ENCODE measurements around the gene SNRPA1.

The SNRPA1 gene

GRCh38 chr15:101327147-101327740 is 32.2 kb upstream of the SNRPA1 start:
- TF ChIP-seq TEAD4 (IDR thresholded peaks at IDR 0.05), result no peak
- TF ChIP-seq EP300 (IDR thresholded peaks at IDR 0.05; ENCODE audit: borderline replicate concordance), result no peak
- no peak for TF ChIP-seq USF1 (IDR thresholded peaks at IDR 0.05)
- TF ChIP-seq EGR1 (IDR thresholded peaks at IDR 0.05), result no peak
- TF ChIP-seq YY1 (IDR thresholded peaks at IDR 0.05; ENCODE audit: low read depth), result no peak
- no peak for TF ChIP-seq CREB1 (IDR thresholded peaks at IDR 0.05; ENCODE audit: low read depth)
- no peak for TF ChIP-seq REST (IDR thresholded peaks at IDR 0.05; ENCODE audit: low read depth)
- no peak for TF ChIP-seq MAX (IDR thresholded peaks at IDR 0.05)
- no peak for TF ChIP-seq CEBPB (IDR thresholded peaks at IDR 0.05)
- no peak for TF ChIP-seq FOXM1 (IDR thresholded peaks at IDR 0.05; ENCODE audit: borderline replicate concordance, low read depth)
- no peak for TF ChIP-seq ZBTB7A (IDR thresholded peaks at IDR 0.05; ENCODE audit: low read depth)
- no peak for TF ChIP-seq TCF12 (IDR thresholded peaks at IDR 0.05; ENCODE audit: low read depth)
- TF ChIP-seq RAD21 (IDR thresholded peaks at IDR 0.05; ENCODE audit: low read depth), result no peak
- no peak for TF ChIP-seq TAF1 (IDR thresholded peaks at IDR 0.05; ENCODE audit: low read depth)
- no peak for TF ChIP-seq NFIC (IDR thresholded peaks at IDR 0.05)

GRCh38 chr15:101326462-101327146 is 31.6 kb upstream of the SNRPA1 start:
- TF ChIP-seq ZBTB7A (IDR thresholded peaks at IDR 0.05; ENCODE audit: low read depth) (no peak), FOXM1 (IDR thresholded peaks at IDR 0.05; ENCODE audit: borderline replicate concordance, low read depth) (no peak), TEAD4 (IDR thresholded peaks at IDR 0.05) (no peak), CREB1 (IDR thresholded peaks at IDR 0.05; ENCODE audit: low read depth) (no peak), MAX (IDR thresholded peaks at IDR 0.05) (no peak), YY1 (IDR thresholded peaks at IDR 0.05; ENCODE audit: low read depth) (no peak), TCF12 (IDR thresholded peaks at IDR 0.05; ENCODE audit: low read depth) (no peak), TAF1 (IDR thresholded peaks at IDR 0.05; ENCODE audit: low read depth) (no peak), EGR1 (IDR thresholded peaks at IDR 0.05) (no peak), USF1 (IDR thresholded peaks at IDR 0.05) (no peak), CEBPB (IDR thresholded peaks at IDR 0.05) (no peak)

GRCh38 chr15:101326026-101326315 is 30.9 kb upstream of the SNRPA1 start:
- TF ChIP-seq YY1 (IDR thresholded peaks at IDR 0.05; ENCODE audit: low read depth) (no peak), EP300 (IDR thresholded peaks at IDR 0.05; ENCODE audit: borderline replicate concordance) (no peak), TAF1 (IDR thresholded peaks at IDR 0.05; ENCODE audit: low read depth) (no peak), RAD21 (IDR thresholded peaks at IDR 0.05; ENCODE audit: low read depth) (no peak), TEAD4 (IDR thresholded peaks at IDR 0.05) (no peak)

- TF ChIP-seq TAF1 (IDR thresholded peaks at IDR 0.05; ENCODE audit: low read depth) (no peak), YY1 (IDR thresholded peaks at IDR 0.05; ENCODE audit: low read depth) (no peak), TEAD4 (IDR thresholded peaks at IDR 0.05) (no peak), REST (IDR thresholded peaks at IDR 0.05; ENCODE audit: low read depth) (no peak)
Observed at GRCh38 chr15:101325263-101326025, 30.4 kb upstream of the SNRPA1 start.

- no peak for TF ChIP-seq TAF1 (IDR thresholded peaks at IDR 0.05; ENCODE audit: low read depth)
- TF ChIP-seq FOXM1 (IDR thresholded peaks at IDR 0.05; ENCODE audit: borderline replicate concordance, low read depth), result no peak
- no peak for TF ChIP-seq RAD21 (IDR thresholded peaks at IDR 0.05; ENCODE audit: low read depth)
- TF ChIP-seq NFIC (IDR thresholded peaks at IDR 0.05), result no peak
- TF ChIP-seq CEBPB (IDR thresholded peaks at IDR 0.05), result no peak
- TF ChIP-seq EP300 (IDR thresholded peaks at IDR 0.05; ENCODE audit: borderline replicate concordance), result no peak
- no peak for TF ChIP-seq YY1 (IDR thresholded peaks at IDR 0.05; ENCODE audit: low read depth)
- no peak for TF ChIP-seq MAX (IDR thresholded peaks at IDR 0.05)
- TF ChIP-seq TEAD4 (IDR thresholded peaks at IDR 0.05), result no peak
Observed at GRCh38 chr15:101324524-101325177, 29.6 kb upstream of the SNRPA1 start.

Data from Ishikawa (cell line).